T-cell (primary cell): Measurements from ENCODE around the gene ESPN. TPM values are rescaled to one million over a fixed set of nuclear protein-coding genes. Genes with fewer than 3 reads are reported as not detected.

Experiments used
- ATAC-seq, 4 experiments: fragments of 200-7000 bp in 3 of 4; fragments of 150-1000 bp in 1 of 4; cut with Tn5 transposase; replicated peaks in 1 of 4; 1 replicate in 3 of 4; 2 replicates in 1 of 4; pipeline ENCODE4 v1.10.0; 2021; ENCODE audit warnings: moderate library complexity in 3 of 4, mild to moderate bottlenecking in 2 of 4, moderate number of reproducible peaks in 1 of 4
- CTCF ChIA-PET, 2 donors: fragments of 300-600 bp; sonication (Branson Sonifier 250); formaldehyde crosslinking; loops; one replicate each; lab custom pipeline; 2022; ENCODE audit warnings: antibody characterized with exemption in 2 of 2; lab: Charles Lee
- POLR2A ChIA-PET, 2 donors: fragments of 300-600 bp; sonication (Branson Sonifier 250); formaldehyde crosslinking; loops; one replicate each; lab custom pipeline; 2022; ENCODE audit warnings: antibody characterized with exemption in 2 of 2; lab: Charles Lee
- DNase-seq, 35 experiments: peaks; one replicate each; pipeline versions ENCODE4 v3.0.0 to v3.0.0-alpha.2; 2013 to 2023
- H3K27ac ChIP-seq: one replicate; pipeline ENCODE4 v1.5.1; 2013; ENCODE audit warnings: low read length
- H3K27me3 ChIP-seq, 2 experiments: replicated peaks in 1 of 2; 1 replicate in 1 of 2; 2 replicates in 1 of 2; pipeline versions ENCODE4 v1.6.1 to v1.7.0; 2013; ENCODE audit warnings: low read length in 1 of 2, mixed read lengths in 1 of 2; ENCODE audit not compliant: control insufficient read depth in 2 of 2, insufficient read depth in 2 of 2; ENCODE audit errors: extremely low read depth in 1 of 2
- H3K36me3 ChIP-seq, 2 donors: 1 replicate in 1 of 2; 2 replicates in 1 of 2; pipeline versions ENCODE4 v1.6.1 to v1.7.0; 2013; ENCODE audit warnings: low read length in 1 of 2; ENCODE audit not compliant: control insufficient read depth in 2 of 2, insufficient read depth in 1 of 2; ENCODE audit errors: extremely low read depth in 1 of 2
- H3K4me1 ChIP-seq, 2 experiments: 1 replicate in 1 of 2; 2 replicates in 1 of 2; pipeline versions ENCODE4 v1.6.1 to v1.7.0; 2013; ENCODE audit warnings: low read length in 2 of 2, mixed read lengths in 1 of 2; ENCODE audit not compliant: insufficient read depth in 2 of 2, control insufficient read depth in 1 of 2; ENCODE audit errors: extremely low read depth in 1 of 2
- H3K4me3 ChIP-seq, 2 donors: 1 replicate in 1 of 2; 2 replicates in 1 of 2; pipeline versions ENCODE4 v1.5.1 to v1.7.0; 2013; ENCODE audit warnings: mild to moderate bottlenecking in 2 of 2, low read length in 1 of 2, moderate library complexity in 1 of 2; ENCODE audit not compliant: control insufficient read depth in 1 of 2; ENCODE audit errors: extremely low read depth in 1 of 2
- H3K9me3 ChIP-seq: 2 replicates; pipeline ENCODE4 v1.7.0; 2013
- H3K27ac Mint-ChIP-seq, 2 donors: one replicate each; pipeline ENCODE4 v1.8.0; 2020 to 2021; ENCODE audit warnings: mild to moderate bottlenecking in 2 of 2, mixed read lengths in 2 of 2
- H3K27me3 Mint-ChIP-seq, 2 donors: one replicate each; pipeline ENCODE4 v1.8.0; 2021 to 2022; ENCODE audit warnings: mixed read lengths in 2 of 2
- H3K36me3 Mint-ChIP-seq: one replicate; pipeline ENCODE4 v1.8.0; 2021; ENCODE audit warnings: mixed read lengths
- H3K4me1 Mint-ChIP-seq, 3 donors: one replicate each; pipeline ENCODE4 v1.8.0; 2020 to 2022; ENCODE audit warnings: mixed read lengths in 3 of 3, mild to moderate bottlenecking in 1 of 3
- H3K4me3 Mint-ChIP-seq, 3 donors: one replicate each; pipeline ENCODE4 v1.8.0; 2020 to 2022; ENCODE audit warnings: mild to moderate bottlenecking in 3 of 3, mixed read lengths in 3 of 3, moderate library complexity in 3 of 3
- H3K9me3 Mint-ChIP-seq, 3 donors: one replicate each; pipeline ENCODE4 v1.8.0; 2020 to 2022; ENCODE audit warnings: mixed read lengths in 3 of 3
- WGBS: methylation state at CpG from one replicate; pipeline ENCODE4 v1.1.5; 2013; ENCODE audit warnings: missing lambda C conversion rate; ENCODE audit not compliant: insufficient coverage; 5-methylcytosine and 5-hydroxymethylcytosine counted together
- total RNA-seq, 35 experiments: library from RNA in 6 of 35; stranded (reverse) in 6 of 35; fragments of 120-200 nt in 1 of 35; gene quantifications; one replicate each; pipeline versions ENCODE4 v1.2.1 to v1.2.4 and lab custom pipeline; 2013 to 2026

Gene ESPN
- total RNA-seq, 5 donors from 2014 or later (not counting 1 experiment from before 2014, with no cell fraction given): 2.1 to 9.2 (median 6.2) TPM

DNA sequence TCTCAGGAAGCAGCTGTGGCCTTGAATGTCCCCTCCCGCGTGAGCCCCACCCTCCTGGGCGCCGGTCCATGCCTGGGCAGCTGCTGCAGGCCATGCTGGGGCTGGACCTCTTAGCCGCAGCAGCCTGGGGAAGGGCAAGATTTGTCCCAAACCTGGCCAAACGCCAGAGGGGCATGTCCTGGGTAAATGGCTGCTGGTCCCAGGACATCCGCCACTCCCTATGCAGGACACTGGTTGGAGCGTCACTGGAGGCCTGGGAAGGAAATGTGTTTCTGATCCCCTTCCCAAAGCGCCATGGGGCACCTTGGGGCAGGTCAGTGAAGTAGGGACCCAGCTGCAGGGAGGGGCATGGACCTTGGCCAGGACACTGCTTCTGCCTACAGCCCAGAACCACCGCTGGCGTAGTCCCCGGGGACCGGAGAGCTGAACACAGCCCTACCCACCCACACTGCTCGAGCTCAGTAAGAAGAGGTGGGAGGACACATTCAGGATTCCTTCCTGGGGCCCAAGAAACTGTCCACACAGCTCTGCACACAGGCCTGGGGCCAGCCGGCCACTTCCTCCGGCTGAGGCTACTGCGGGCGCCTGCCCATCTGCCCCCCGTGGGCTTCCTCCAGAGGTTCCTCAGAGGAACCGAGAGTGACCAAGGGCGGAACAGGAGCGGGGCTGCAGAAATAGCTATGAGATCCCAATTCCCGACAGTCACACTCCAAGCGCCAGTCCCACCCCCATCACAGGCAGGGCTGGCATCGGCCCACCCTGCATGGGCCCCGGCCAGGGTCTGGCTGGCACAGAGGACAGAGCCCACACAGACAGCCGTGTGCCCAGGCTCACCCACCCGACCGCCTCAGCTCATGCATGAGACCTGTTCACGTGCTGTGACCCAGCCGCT, 77.7 kb downstream of the ESPN start:
- POLR2A ChIA-PET: no interaction called here

GRCh38 chr1:6503884-6504602, 79.5 kb downstream of the ESPN start:
- Mint-ChIP-seq H3K36me3 (no peaks in the 10 kb centered on the region), H3K27ac (no peak overlapping the region), H3K4me1 (peaks cover 0 to 2% (median 0%) of the 10 kb centered on the region in 3 donors), H3K27me3 (peaks cover 6 to 11% of the 10 kb centered on the region in 2 donors), H3K4me3 (no peak overlapping the region), H3K9me3 (no peaks in the 10 kb centered on the region)
- Histone ChIP-seq H3K9me3 (no peaks in the 10 kb centered on the region), H3K36me3 (no peaks in the 10 kb centered on the region), H3K27ac (no peak overlapping the region), H3K4me1 (no peaks in the 10 kb centered on the region), H3K4me3 (no peak overlapping the region), H3K27me3 (peaks cover 0 to 57% of the 10 kb centered on the region in 2 experiments)
- no peak for DNase-seq
- ChIA-PET POLR2A (no interaction called here), CTCF (no interaction called here)
- 73% methylated on average over 8 of the region's 20 CpGs for WGBS
- ATAC-seq: no peak

More for the DNA sequence above, 77.7 kb downstream of the ESPN start:
- ATAC-seq: no peak
- no peak for DNase-seq
- Mint-ChIP-seq H3K27ac (no peak overlapping the region), H3K9me3 (no peaks in the 10 kb centered on the region), H3K36me3 (no peaks in the 10 kb centered on the region), H3K4me3 (no peak overlapping the region), H3K4me1 (peaks cover 9 to 11% (median 9%) of the 10 kb centered on the region in 3 donors), H3K27me3 (peaks cover 6 to 11% of the 10 kb centered on the region in 2 donors)
- 82% methylated on average over 25 of the region's 31 CpGs for whole genome bisulfite sequencing
- Histone ChIP-seq H3K27ac (no peak overlapping the region), H3K27me3 (peaks cover 0 to 56% of the 10 kb centered on the region in 2 experiments), H3K9me3 (no peaks in the 10 kb centered on the region), H3K4me1 (peaks cover 0 to 15% of the 10 kb centered on the region in 2 experiments), H3K4me3 (no peak overlapping the region), H3K36me3 (no peaks in the 10 kb centered on the region)
- CTCF ChIA-PET: no interaction called here

DNA sequence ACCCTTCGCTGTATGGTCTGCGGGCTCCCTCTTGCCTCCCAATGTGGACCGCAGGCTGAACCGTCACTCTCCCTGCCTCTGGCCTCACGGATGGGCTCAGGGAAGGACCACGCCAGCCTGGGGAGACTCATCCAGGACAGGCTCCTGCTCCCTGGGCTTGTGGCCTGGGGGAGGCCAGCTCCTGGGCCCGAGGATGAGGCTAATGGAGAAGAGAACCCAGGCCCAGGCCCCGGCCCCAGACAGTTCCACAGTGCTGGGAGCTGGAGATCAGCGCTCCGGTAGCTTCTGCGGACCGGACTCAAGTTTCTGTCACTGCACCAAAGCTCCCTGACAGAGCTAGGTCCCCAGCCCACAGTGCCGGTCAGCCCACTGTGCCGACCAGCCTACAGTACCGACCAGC, 80.3 kb downstream of the ESPN start:
- no peaks in the 10 kb centered on the region for H3K36me3 ChIP-seq
- H3K27me3 ChIP-seq: peaks cover 0 to 62% of the 10 kb centered on the region in 2 experiments
- no peaks in the 10 kb centered on the region for H3K9me3 Mint-ChIP-seq
- DNase-seq (no peak), ATAC-seq (no peak)
- no peak overlapping the region for H3K27ac ChIP-seq
- no peaks in the 10 kb centered on the region for H3K4me1 Mint-ChIP-seq
- no peak overlapping the region for H3K4me3 ChIP-seq
- no peak overlapping the region for H3K27ac Mint-ChIP-seq
- ChIA-PET CTCF (no interaction called here), POLR2A (no interaction called here)
- no peak overlapping the region for H3K4me3 Mint-ChIP-seq
- no peaks in the 10 kb centered on the region for H3K9me3 ChIP-seq
- H3K36me3 Mint-ChIP-seq: no peaks in the 10 kb centered on the region
- H3K4me1 ChIP-seq: no peaks in the 10 kb centered on the region
- H3K27me3 Mint-ChIP-seq: peaks cover 6 to 11% of the 10 kb centered on the region in 2 donors
- 81% methylated on average over 15 of the region's 15 CpGs for WGBS

DNA sequence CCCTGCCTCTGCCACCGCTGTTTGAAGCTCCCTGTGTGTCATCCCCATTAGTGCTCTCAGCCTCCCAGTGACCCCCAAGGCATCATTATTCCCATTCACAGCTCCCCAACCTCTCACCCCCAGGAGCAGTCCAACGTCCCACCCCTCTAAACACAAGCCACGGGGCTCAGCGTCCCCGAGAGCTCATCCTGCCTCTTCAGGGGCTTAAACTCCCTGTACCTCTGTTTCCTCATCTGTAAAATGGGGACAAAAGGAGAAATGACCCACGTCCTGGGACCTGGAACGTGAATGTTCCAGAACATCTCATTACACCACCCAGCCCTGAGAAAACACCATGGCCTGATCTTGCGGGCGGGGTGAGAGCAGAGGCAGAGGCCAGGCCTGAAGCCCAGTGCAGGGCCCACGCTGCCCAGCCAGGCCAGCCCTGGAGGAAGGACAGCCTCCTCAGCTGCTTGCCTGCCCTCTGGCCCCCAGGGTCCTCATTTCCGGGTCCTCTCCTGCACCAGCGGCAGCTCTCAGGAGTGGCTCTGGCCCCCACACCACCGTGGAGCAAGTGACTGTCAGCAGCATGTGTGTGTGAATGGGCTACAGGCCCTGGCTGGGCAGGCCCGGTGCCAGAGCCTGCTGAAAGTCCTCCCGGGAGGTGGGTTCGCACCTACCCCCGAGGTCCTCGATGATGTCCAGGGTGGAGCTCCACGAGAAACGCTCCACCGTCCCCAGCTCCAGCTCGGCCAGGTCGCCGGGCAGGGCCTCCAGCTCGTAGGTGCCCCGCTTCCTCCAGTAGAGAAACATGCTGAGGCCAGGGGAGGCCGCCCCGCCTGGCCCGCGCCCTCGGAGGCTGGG, 81.0 kb downstream of the ESPN start:
- POLR2A ChIA-PET: no interaction called here
- DNase-seq (no peak), ATAC-seq (no peak)
- 85% methylated on average over 27 of the region's 31 CpGs for WGBS
- peaks cover 0 to 62% of the 10 kb centered on the region in 2 experiments for H3K27me3 ChIP-seq
- H3K4me3 ChIP-seq: no peak overlapping the region
- no peak overlapping the region for H3K4me3 Mint-ChIP-seq
- no peaks in the 10 kb centered on the region for H3K4me1 Mint-ChIP-seq
- H3K36me3 Mint-ChIP-seq: no peaks in the 10 kb centered on the region
- H3K27me3 Mint-ChIP-seq: peaks cover 6 to 11% of the 10 kb centered on the region in 2 donors
- H3K27ac ChIP-seq: no peak overlapping the region
- no peaks in the 10 kb centered on the region for H3K4me1 ChIP-seq
- no peaks in the 10 kb centered on the region for H3K36me3 ChIP-seq
- H3K9me3 ChIP-seq: no peaks in the 10 kb centered on the region
- CTCF ChIA-PET: no interaction called here
- H3K9me3 Mint-ChIP-seq: no peaks in the 10 kb centered on the region
- H3K27ac Mint-ChIP-seq: no peak overlapping the region

GRCh38 chr1:6506210-6507036, 81.8 kb downstream of the ESPN start:
- no peak for DNase-seq
- ChIA-PET CTCF (no interaction called here), POLR2A (no interaction called here)
- Mint-ChIP-seq H3K4me1 (no peaks in the 10 kb centered on the region), H3K27me3 (peaks cover 6 to 9% of the 10 kb centered on the region in 2 donors), H3K27ac (no peak overlapping the region), H3K36me3 (no peaks in the 10 kb centered on the region), H3K4me3 (no peak overlapping the region), H3K9me3 (no peaks in the 10 kb centered on the region)
- no peaks in the 10 kb centered on the region for H3K36me3 ChIP-seq
- H3K27me3 ChIP-seq: peaks cover 0 to 59% of the 10 kb centered on the region in 2 experiments
- ATAC-seq: no peak
- no peaks in the 10 kb centered on the region for H3K4me1 ChIP-seq
- 90% methylated on average over 25 of the region's 31 CpGs for WGBS
- no peak overlapping the region for H3K27ac ChIP-seq
- H3K9me3 ChIP-seq: no peaks in the 10 kb centered on the region
- H3K4me3 ChIP-seq: no peak overlapping the region
